Measurements from ENCODE around the gene LMNTD2. TPM values are rescaled to one million over a fixed set of nuclear protein-coding genes. Genes with fewer than 3 reads are reported as not detected.

LMNTD2 gene
- total and polyA plus RNA-seq, 2 of the 13 experiments (the other 11 are each of a cell fraction or from before 2014, with no cell fraction given) = 1.1 to 3.1 TPM

DNA sequence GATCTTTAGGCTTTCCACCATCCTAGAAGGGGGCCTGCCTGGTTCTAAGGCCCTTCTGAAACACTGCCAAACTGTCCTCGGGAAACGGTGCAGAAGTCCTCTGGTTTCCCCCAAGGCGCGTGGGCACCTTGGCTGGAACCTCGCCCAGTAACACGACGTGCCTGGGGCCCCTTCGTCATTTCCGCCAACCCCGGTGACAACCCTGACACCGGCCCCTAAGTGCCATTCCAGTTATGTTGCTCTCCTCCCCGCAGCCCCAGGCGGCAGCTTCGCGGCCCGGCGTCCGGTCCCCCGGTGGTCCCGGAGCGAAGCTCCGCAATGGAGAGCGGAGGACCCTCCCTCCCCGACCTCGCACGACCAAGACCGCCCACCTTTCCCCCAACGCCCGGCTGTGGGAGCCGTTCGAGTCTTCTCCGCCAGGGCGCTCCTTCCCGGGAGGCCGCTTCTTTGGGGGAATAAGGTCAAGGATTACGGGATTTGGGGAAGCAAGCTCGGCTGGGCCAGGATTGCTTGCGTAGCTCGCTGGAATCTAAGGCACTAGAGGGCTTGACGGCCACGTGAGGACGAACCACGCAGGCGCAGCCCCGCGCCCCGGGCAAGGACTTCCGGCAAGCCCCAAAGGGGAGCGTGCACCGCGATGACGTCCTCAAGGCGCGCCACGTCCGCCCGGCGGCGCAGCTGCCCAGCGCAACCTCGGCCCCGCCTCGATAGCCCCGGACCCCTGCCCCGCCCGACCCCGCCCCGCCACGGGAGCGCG, 54.1 kb downstream of the LMNTD2 start (continued):
- TF ChIP-seq ZNF256 (CRISPR knock-in tag; conservative IDR thresholded peaks at IDR 0.05) (no peak; the same call in 1 of the 2 replicates), ZNF567 (CRISPR knock-in tag; IDR thresholded peaks at IDR 0.05; ENCODE audit: borderline replicate concordance) (0 out of 2 replicates have a peak, but pooled peaks have one; percentile 11), HES4 (CRISPR knock-in tag; IDR thresholded peaks at IDR 0.05; ENCODE audit: borderline replicate concordance) (peak; percentile 63; the same call in 1 of the 2 replicates), ZNF496 (CRISPR knock-in tag; IDR thresholded peaks at IDR 0.05; ENCODE audit: insufficient replicate concordance) (no peak), ZKSCAN1 (IDR thresholded peaks at IDR 0.05; ENCODE audit: low read length) (no peak), SMYD3 (CRISPR knock-in tag; IDR thresholded peaks at IDR 0.05) (no peak), CBX1 (IDR thresholded peaks at IDR 0.05; ENCODE audit: low read depth) (no peak), ZNF207 (IDR thresholded peaks at IDR 0.05; ENCODE audit: borderline replicate concordance) (no peak)
- TF ChIP-seq, protein P1, sequence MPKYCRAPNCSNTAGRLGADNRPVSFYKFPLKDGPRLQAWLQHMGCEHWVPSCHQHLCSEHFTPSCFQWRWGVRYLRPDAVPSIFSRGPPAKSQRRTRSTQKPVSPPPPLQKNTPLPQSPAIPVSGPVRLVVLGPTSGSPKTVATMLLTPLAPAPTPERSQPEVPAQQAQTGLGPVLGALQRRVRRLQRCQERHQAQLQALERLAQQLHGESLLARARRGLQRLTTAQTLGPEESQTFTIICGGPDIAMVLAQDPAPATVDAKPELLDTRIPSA (CRISPR knock-in tag; IDR thresholded peaks at IDR 0.05; ENCODE audit: borderline replicate concordance) = no peak
- TF ChIP-seq, protein P2, sequence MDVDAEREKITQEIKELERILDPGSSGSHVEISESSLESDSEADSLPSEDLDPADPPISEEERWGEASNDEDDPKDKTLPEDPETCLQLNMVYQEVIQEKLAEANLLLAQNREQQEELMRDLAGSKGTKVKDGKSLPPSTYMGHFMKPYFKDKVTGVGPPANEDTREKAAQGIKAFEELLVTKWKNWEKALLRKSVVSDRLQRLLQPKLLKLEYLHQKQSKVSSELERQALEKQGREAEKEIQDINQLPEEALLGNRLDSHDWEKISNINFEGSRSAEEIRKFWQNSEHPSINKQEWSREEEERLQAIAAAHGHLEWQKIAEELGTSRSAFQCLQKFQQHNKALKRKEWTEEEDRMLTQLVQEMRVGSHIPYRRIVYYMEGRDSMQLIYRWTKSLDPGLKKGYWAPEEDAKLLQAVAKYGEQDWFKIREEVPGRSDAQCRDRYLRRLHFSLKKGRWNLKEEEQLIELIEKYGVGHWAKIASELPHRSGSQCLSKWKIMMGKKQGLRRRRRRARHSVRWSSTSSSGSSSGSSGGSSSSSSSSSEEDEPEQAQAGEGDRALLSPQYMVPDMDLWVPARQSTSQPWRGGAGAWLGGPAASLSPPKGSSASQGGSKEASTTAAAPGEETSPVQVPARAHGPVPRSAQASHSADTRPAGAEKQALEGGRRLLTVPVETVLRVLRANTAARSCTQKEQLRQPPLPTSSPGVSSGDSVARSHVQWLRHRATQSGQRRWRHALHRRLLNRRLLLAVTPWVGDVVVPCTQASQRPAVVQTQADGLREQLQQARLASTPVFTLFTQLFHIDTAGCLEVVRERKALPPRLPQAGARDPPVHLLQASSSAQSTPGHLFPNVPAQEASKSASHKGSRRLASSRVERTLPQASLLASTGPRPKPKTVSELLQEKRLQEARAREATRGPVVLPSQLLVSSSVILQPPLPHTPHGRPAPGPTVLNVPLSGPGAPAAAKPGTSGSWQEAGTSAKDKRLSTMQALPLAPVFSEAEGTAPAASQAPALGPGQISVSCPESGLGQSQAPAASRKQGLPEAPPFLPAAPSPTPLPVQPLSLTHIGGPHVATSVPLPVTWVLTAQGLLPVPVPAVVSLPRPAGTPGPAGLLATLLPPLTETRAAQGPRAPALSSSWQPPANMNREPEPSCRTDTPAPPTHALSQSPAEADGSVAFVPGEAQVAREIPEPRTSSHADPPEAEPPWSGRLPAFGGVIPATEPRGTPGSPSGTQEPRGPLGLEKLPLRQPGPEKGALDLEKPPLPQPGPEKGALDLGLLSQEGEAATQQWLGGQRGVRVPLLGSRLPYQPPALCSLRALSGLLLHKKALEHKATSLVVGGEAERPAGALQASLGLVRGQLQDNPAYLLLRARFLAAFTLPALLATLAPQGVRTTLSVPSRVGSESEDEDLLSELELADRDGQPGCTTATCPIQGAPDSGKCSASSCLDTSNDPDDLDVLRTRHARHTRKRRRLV (CRISPR knock-in tag; IDR thresholded peaks at IDR 0.05) = peak; percentile 81; the same call in 1 of the 2 replicates
- TF ChIP-seq, protein P3, sequence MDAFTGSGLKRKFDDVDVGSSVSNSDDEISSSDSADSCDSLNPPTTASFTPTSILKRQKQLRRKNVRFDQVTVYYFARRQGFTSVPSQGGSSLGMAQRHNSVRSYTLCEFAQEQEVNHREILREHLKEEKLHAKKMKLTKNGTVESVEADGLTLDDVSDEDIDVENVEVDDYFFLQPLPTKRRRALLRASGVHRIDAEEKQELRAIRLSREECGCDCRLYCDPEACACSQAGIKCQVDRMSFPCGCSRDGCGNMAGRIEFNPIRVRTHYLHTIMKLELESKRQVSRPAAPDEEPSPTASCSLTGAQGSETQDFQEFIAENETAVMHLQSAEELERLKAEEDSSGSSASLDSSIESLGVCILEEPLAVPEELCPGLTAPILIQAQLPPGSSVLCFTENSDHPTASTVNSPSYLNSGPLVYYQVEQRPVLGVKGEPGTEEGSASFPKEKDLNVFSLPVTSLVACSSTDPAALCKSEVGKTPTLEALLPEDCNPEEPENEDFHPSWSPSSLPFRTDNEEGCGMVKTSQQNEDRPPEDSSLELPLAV (CRISPR knock-in tag; conservative IDR thresholded peaks at IDR 0.05; ENCODE audit: low read depth) = no peak
- TF ChIP-seq, protein P4, sequence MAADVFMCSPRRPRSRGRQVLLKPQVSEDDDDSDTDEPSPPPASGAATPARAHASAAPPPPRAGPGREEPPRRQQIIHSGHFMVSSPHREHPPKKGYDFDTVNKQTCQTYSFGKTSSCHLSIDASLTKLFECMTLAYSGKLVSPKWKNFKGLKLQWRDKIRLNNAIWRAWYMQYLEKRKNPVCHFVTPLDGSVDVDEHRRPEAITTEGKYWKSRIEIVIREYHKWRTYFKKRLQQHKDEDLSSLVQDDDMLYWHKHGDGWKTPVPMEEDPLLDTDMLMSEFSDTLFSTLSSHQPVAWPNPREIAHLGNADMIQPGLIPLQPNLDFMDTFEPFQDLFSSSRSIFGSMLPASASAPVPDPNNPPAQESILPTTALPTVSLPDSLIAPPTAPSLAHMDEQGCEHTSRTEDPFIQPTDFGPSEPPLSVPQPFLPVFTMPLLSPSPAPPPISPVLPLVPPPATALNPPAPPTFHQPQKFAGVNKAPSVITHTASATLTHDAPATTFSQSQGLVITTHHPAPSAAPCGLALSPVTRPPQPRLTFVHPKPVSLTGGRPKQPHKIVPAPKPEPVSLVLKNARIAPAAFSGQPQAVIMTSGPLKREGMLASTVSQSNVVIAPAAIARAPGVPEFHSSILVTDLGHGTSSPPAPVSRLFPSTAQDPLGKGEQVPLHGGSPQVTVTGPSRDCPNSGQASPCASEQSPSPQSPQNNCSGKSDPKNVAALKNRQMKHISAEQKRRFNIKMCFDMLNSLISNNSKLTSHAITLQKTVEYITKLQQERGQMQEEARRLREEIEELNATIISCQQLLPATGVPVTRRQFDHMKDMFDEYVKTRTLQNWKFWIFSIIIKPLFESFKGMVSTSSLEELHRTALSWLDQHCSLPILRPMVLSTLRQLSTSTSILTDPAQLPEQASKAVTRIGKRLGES (CRISPR knock-in tag; IDR thresholded peaks at IDR 0.05; ENCODE audit: borderline replicate concordance) = no peak
- TF ChIP-seq, protein P5, sequence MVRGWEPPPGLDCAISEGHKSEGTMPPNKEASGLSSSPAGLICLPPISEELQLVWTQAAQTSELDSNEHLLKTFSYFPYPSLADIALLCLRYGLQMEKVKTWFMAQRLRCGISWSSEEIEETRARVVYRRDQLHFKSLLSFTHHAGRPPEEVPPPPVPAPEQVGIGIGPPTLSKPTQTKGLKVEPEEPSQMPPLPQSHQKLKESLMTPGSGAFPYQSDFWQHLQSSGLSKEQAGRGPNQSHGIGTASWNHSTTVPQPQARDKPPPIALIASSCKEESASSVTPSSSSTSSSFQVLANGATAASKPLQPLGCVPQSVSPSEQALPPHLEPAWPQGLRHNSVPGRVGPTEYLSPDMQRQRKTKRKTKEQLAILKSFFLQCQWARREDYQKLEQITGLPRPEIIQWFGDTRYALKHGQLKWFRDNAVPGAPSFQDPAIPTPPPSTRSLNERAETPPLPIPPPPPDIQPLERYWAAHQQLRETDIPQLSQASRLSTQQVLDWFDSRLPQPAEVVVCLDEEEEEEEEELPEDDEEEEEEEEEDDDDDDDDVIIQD (CRISPR knock-in tag; IDR thresholded peaks at IDR 0.05; ENCODE audit: low read depth) = no peak

Data from HepG2 (cell line).